OCI-LY7 (cell line): ENCODE measurements around the gene PTPRZ1.

Experiments
- EZH2phosphoT487 ChIP-seq: fragments of 200-600 bp; sonication (generic); IDR thresholded peaks from 2 replicates; pipeline ENCODE4 v1.6.1; 2018; ENCODE audit warnings: low read depth, borderline replicate concordance, mild to moderate bottlenecking, mixed run types, antibody characterized with exemption, low read length, moderate library complexity, mixed read lengths
- TF ChIP-seq, protein P1 (sequence below): fragments of 200-600 bp; sonication (generic); conservative IDR thresholded peaks from 2 replicates; pipeline ENCODE4 v1.5.1; 2014; ENCODE audit warnings: mild to moderate bottlenecking, antibody characterized with exemption, low read length, moderate library complexity, mixed read lengths

- no peak for TF ChIP-seq EZH2phosphoT487
- TF ChIP-seq, protein P1, sequence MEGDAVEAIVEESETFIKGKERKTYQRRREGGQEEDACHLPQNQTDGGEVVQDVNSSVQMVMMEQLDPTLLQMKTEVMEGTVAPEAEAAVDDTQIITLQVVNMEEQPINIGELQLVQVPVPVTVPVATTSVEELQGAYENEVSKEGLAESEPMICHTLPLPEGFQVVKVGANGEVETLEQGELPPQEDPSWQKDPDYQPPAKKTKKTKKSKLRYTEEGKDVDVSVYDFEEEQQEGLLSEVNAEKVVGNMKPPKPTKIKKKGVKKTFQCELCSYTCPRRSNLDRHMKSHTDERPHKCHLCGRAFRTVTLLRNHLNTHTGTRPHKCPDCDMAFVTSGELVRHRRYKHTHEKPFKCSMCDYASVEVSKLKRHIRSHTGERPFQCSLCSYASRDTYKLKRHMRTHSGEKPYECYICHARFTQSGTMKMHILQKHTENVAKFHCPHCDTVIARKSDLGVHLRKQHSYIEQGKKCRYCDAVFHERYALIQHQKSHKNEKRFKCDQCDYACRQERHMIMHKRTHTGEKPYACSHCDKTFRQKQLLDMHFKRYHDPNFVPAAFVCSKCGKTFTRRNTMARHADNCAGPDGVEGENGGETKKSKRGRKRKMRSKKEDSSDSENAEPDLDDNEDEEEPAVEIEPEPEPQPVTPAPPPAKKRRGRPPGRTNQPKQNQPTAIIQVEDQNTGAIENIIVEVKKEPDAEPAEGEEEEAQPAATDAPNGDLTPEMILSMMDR: no peak
Observed at GRCh38 chr7:122046402-122046801, 173.4 kb downstream of the PTPRZ1 start.
